Panc1 (cell line): ENCODE measurements around the gene MCM3AP. TPM values are rescaled to one million over a fixed set of nuclear protein-coding genes. Genes with fewer than 3 reads are reported as not detected.

ENCODE experiments used
- ATAC-seq: fragments of 200-7000 bp; cut with Tn5 transposase; 2 replicates; pipeline ENCODE4 v1.9.1; 2020; ENCODE audit warnings: mild to moderate bottlenecking, moderate library complexity
- Bru-seq: library from RNA; stranded (reverse); fragments of 400-500 nt; gene quantifications from one replicate; lab custom pipeline; 2021; lab: Mats Ljungman, UMichigan
- BruChase-seq, 2 experiments: library from RNA; stranded (reverse); fragments of 400-500 nt; gene quantifications; one replicate each; lab custom pipeline; 2021; lab: Mats Ljungman, UMichigan
- BruUV-seq: library from RNA; stranded (reverse); fragments of 400-500 nt; replicated peaks from 2 replicates; lab custom pipeline; 2021; lab: Mats Ljungman, UMichigan
- CTCF ChIA-PET: fragments of 300-600 bp; sonication (Branson Sonifier 250); formaldehyde crosslinking; loops from one replicate; lab custom pipeline; 2022; ENCODE audit warnings: antibody characterized with exemption; lab: Charles Lee
- POLR2A ChIA-PET: fragments of 300-600 bp; sonication (Branson Sonifier 250); formaldehyde crosslinking; loops from one replicate; lab custom pipeline; 2022; ENCODE audit warnings: antibody characterized with exemption; lab: Charles Lee
- DNase-seq: peaks from one replicate; pipeline ENCODE4 v3.0.0-alpha.2; 2010; ENCODE audit warnings: low read depth, low spot score
- H3K27ac ChIP-seq: 2 replicates; pipeline ENCODE4 v1.5.1; 2011; ENCODE audit warnings: mild to moderate bottlenecking, low read length, inconsistent platforms
- H3K27me3 ChIP-seq: fragments of 200-500 bp; sonication (Bioruptor generic); 2 replicates; pipeline ENCODE4 v1.6.0; 2014; ENCODE audit warnings: low read length, inconsistent platforms; ENCODE audit not compliant: control insufficient read depth, insufficient read depth
- H3K36me3 ChIP-seq: fragments of 200-500 bp; sonication (Bioruptor generic); 2 replicates; pipeline ENCODE4 v1.5.1; 2014; ENCODE audit warnings: inconsistent platforms, mild to moderate bottlenecking, low read length, moderate library complexity; ENCODE audit not compliant: control insufficient read depth, insufficient read depth
- H3K4me1 ChIP-seq: 2 replicates; pipeline ENCODE4 v1.5.1; 2011; ENCODE audit warnings: inconsistent platforms, mild to moderate bottlenecking, low read length, moderate library complexity; ENCODE audit not compliant: control insufficient read depth, insufficient read depth
- H3K4me3 ChIP-seq, 2 experiments: 2 replicates each; pipeline ENCODE4 v1.5.1; 2011 to 2012; ENCODE audit warnings: low read depth in 2 of 2, low read length in 2 of 2, mild to moderate bottlenecking in 2 of 2, inconsistent platforms in 1 of 2, moderate library complexity in 1 of 2
- H3K9me3 ChIP-seq: fragments of 200-500 bp; sonication (Bioruptor generic); 2 replicates; pipeline ENCODE4 v1.5.1; 2014; ENCODE audit warnings: low read depth, mild to moderate bottlenecking, inconsistent platforms, low read length, moderate library complexity; ENCODE audit not compliant: control insufficient read depth, insufficient read depth
- POLR2AphosphoS5 ChIP-seq: IDR thresholded peaks from 2 replicates; pipeline ENCODE4 v1.6.1; 2012; ENCODE audit warnings: mild to moderate bottlenecking, low read depth, low read length, moderate library complexity
- SIN3A ChIP-seq: IDR thresholded peaks from 2 replicates; pipeline ENCODE4 v1.6.1; 2012; ENCODE audit warnings: low read depth, mild to moderate bottlenecking, low read length, moderate library complexity, borderline replicate concordance; ENCODE audit not compliant: insufficient read depth
- TCF7L2 ChIP-seq: IDR thresholded peaks from 2 replicates; pipeline ENCODE4 v1.6.1; 2011; ENCODE audit warnings: mild to moderate bottlenecking, low read depth, low read length, inconsistent platforms
- in situ Hi-C: cut with HindIII; loops from 2 replicates; pipeline ENCODE4 v1.10.0; 2016; ENCODE audit warnings: low sequenced_read_pairs, low pct_unique_long_range_greater_than_20kb
- intact Hi-C: fragments of 100-400 bp; cut with micrococcal nuclease; formaldehyde crosslinking; loops from one replicate; pipeline ENCODE4 v1.10.0; 2022; ENCODE audit not compliant: unreplicated experiment
- long read RNA-seq: library from polyadenylated mRNA; unstranded; transcript quantifications from one replicate; pipeline ENCODE4 v2.0.0, GENCODE V29; 2021; ENCODE audit not compliant: unreplicated experiment
- polyA plus RNA-seq: library from polyadenylated mRNA; unstranded; fragments of >200 nt; gene quantifications from one replicate; pipeline ENCODE4 v1.2.1, GENCODE V29; 2012; ENCODE audit warnings: missing spikeins; ENCODE audit not compliant: insufficient read length
- total RNA-seq: library from RNA; stranded (reverse); gene quantifications from one replicate; pipeline ENCODE4 v1.2.1, GENCODE V29; 2021; ENCODE audit not compliant: unreplicated experiment
- TF ChIP-seq, protein P1 (sequence below): fragments of 450-650 bp; IDR thresholded peaks from 2 replicates; pipeline ENCODE4 v1.5.1; 2017; ENCODE audit warnings: mild to moderate bottlenecking
- TF ChIP-seq, protein P2 (sequence below), 2 experiments: IDR thresholded peaks; 2 replicates each; pipeline ENCODE4 v1.6.1; 2011 to 2012; ENCODE audit warnings: low read depth in 2 of 2, control low read depth in 1 of 2, low read length in 1 of 2, mild to moderate bottlenecking in 1 of 2, moderate library complexity in 1 of 2; ENCODE audit not compliant: insufficient read depth in 1 of 2

MCM3AP gene
- total RNA-seq (95.0 TPM), Bru-seq, nascent RNA (percentile 75 among the genes with signal in this experiment), BruChase-seq, experiment 1, labeled RNA remaining after a 2-hour chase (percentile 85 among the genes with signal in this experiment), BruChase-seq, experiment 2, labeled RNA remaining after a 6-hour chase (percentile 89 among the genes with signal in this experiment)
- 45.3 TPM for polyA plus RNA-seq
- long read RNA-seq, full-length matches to known transcripts = 20 of 87 reads
- long read RNA-seq, partial matches to known transcripts = 46 of 87 reads
- long read RNA-seq, other reads (novel, unspliced or antisense) = 21 of 87 reads

DNA sequence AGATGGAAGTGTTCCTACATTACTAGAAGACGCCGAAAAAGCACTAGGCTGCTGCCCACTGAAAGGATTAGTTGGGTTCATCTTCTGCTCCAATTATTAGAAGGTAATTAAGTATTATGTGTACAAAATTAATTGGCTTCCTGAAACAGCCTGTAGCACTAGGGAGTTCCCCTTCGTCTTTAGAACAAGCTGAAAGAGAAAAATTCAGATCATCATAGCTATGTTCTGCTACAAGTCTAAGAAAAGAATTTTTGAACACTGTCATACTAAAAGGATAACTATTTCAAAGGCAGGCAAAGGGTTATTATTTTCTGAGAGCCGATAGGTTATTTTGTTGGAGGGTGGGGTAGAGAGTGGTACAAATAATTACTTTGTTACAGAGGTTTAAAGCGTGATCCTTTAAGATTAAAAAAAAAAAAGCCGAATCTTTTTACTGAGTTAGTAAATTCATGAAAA, at the start of gene MCM3AP:
Gene MCM3AP (minus strand): TSS at position 406 of the 456 bp plus-strand sequence. CDS start 325 bp downstream, at position 81.
- Histone ChIP-seq H3K27ac (peak within 1 kb of the TSS; percentile 92), H3K4me1 (peaks cover 22% of the 10 kb centered on the region; the same call in 1 of the 2 replicates), H3K36me3 (peaks cover 4% of the 10 kb centered on the region; the same call in 1 of the 2 replicates), H3K27me3 (no peaks in the 10 kb centered on the region), H3K9me3 (no peaks in the 10 kb centered on the region), H3K4me3 (peak within 1 kb of the TSS; percentile 75 to 87)
- TF ChIP-seq SIN3A (no peak), POLR2AphosphoS5 (no peak)
- TF ChIP-seq, protein P1, sequence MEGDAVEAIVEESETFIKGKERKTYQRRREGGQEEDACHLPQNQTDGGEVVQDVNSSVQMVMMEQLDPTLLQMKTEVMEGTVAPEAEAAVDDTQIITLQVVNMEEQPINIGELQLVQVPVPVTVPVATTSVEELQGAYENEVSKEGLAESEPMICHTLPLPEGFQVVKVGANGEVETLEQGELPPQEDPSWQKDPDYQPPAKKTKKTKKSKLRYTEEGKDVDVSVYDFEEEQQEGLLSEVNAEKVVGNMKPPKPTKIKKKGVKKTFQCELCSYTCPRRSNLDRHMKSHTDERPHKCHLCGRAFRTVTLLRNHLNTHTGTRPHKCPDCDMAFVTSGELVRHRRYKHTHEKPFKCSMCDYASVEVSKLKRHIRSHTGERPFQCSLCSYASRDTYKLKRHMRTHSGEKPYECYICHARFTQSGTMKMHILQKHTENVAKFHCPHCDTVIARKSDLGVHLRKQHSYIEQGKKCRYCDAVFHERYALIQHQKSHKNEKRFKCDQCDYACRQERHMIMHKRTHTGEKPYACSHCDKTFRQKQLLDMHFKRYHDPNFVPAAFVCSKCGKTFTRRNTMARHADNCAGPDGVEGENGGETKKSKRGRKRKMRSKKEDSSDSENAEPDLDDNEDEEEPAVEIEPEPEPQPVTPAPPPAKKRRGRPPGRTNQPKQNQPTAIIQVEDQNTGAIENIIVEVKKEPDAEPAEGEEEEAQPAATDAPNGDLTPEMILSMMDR = no peak
- no peak for ATAC-seq
- ChIA-PET POLR2A (no interaction called here), CTCF (no interaction called here)
- in situ Hi-C loops = no loop called here
- BruUV-seq = TSS peak; percentile 82
- intact Hi-C loops = no loop called here
- DNase-seq = no peak

DNA sequence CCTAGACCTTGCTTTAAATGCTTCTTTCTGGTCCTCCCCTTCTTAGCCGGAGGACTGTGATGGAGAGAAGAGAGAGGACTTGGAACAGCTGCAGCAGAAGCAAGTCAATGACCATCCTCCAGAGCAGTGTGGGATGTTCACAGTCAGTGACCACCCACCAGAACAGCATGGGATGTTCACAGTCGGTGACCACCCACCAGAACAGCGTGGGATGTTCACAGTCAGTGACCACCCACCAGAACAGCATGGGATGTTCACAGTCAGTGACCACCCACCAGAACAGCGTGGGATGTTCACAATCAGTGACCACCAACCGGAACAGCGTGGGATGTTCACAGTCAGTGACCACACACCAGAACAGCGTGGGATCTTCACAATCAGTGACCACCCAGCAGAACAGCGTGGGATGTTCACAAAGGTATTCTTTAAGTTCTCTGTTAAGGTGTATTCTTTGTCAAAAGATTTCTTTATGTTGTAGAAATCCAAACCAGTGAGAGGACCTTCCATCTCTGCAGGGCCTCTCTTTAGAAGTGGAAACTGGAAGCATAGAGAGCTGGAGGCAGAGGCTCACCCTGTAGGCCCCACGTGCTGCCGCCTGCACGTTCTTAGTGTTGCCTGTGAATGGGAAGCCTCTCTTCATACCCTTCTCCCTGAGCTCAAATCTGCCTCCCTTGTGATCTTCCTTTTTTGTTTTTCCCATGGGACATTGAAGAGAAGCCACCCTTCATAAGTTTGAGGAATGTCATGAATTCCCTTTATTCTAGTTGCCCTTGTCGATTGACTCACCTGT, 49.1 kb upstream of the MCM3AP start:
- ChIA-PET POLR2A (interaction anchor here (0.7 kb wide), 2 partner anchors 9 to 1258 kb away, joined by 4 read pairs; no protein-coding TSS in a partner anchor), CTCF (no interaction called here)
- no peak overlapping the region for H3K27ac ChIP-seq
- no TSS peak for BruUV-seq
- intact Hi-C loops (no loop called here), in situ Hi-C loops (no loop called here)
- no peak overlapping the region for H3K4me3 ChIP-seq
- TF ChIP-seq POLR2AphosphoS5 (no peak), TCF7L2 (no peak)
- ATAC-seq (no peak), DNase-seq (no peak)
- peaks cover 2% of the 10 kb centered on the region; the same call in 1 of the 2 replicates for H3K36me3 ChIP-seq
- no peaks in the 10 kb centered on the region for H3K4me1 ChIP-seq
- no peaks in the 10 kb centered on the region for H3K9me3 ChIP-seq
- H3K27me3 ChIP-seq = no peaks in the 10 kb centered on the region

DNA sequence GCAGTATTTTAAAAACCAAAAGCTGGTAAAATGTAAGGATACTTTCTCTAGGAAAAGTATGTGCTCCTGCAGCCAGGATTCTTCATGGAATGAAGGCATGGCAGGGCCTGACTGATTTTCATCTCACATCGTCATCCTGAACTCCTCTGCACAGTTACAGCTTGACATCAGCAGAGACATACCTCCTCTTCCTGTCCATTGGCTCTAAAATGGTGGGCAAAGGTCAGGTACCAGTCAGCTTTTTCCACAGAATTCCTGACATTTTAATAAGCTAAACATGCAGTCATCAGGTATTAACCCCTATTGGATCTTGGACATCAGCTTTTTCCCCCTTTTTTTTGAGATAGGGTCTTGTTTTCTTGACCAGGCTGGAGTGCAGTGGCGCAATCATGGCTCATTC, 44.4 kb upstream of the MCM3AP start:
- peaks cover 12% of the 10 kb centered on the region; the same call in 1 of the 2 replicates for H3K4me1 ChIP-seq
- H3K27me3 ChIP-seq = no peaks in the 10 kb centered on the region
- TF ChIP-seq SIN3A = no peak
- TF ChIP-seq TCF7L2 = no peak
- TF ChIP-seq, protein P2, sequence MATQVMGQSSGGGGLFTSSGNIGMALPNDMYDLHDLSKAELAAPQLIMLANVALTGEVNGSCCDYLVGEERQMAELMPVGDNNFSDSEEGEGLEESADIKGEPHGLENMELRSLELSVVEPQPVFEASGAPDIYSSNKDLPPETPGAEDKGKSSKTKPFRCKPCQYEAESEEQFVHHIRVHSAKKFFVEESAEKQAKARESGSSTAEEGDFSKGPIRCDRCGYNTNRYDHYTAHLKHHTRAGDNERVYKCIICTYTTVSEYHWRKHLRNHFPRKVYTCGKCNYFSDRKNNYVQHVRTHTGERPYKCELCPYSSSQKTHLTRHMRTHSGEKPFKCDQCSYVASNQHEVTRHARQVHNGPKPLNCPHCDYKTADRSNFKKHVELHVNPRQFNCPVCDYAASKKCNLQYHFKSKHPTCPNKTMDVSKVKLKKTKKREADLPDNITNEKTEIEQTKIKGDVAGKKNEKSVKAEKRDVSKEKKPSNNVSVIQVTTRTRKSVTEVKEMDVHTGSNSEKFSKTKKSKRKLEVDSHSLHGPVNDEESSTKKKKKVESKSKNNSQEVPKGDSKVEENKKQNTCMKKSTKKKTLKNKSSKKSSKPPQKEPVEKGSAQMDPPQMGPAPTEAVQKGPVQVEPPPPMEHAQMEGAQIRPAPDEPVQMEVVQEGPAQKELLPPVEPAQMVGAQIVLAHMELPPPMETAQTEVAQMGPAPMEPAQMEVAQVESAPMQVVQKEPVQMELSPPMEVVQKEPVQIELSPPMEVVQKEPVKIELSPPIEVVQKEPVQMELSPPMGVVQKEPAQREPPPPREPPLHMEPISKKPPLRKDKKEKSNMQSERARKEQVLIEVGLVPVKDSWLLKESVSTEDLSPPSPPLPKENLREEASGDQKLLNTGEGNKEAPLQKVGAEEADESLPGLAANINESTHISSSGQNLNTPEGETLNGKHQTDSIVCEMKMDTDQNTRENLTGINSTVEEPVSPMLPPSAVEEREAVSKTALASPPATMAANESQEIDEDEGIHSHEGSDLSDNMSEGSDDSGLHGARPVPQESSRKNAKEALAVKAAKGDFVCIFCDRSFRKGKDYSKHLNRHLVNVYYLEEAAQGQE (IDR thresholded peaks at IDR 0.05; ENCODE audit: insufficient read depth in 1 of 2, low read depth in 2 of 2, low read length in 1 of 2) = no peak
- TF ChIP-seq, protein P1 = no peak
- TF ChIP-seq POLR2AphosphoS5 = no peak
- in situ Hi-C loops (no loop called here), intact Hi-C loops (no loop called here)
- DNase-seq (no peak), ATAC-seq (no peak)
- H3K27ac ChIP-seq = no peak overlapping the region
- peaks cover 2% of the 10 kb centered on the region; the same call in 1 of the 2 replicates for H3K36me3 ChIP-seq
- ChIA-PET POLR2A (no interaction called here), CTCF (no interaction called here)
- H3K4me3 ChIP-seq = no peak overlapping the region
- no peaks in the 10 kb centered on the region for H3K9me3 ChIP-seq
- no TSS peak for BruUV-seq
